NCI-H460 (cell line): ENCODE data around the gene HNRNPU. TPM values are rescaled to one million over a fixed set of nuclear protein-coding genes. Genes with fewer than 3 reads are reported as not detected.

Experiments used
- DNase-seq: peaks from one replicate; pipeline ENCODE4 v3.0.0-alpha.2; 2016; ENCODE audit warnings: low read depth; ENCODE audit errors: extremely low read depth
- total RNA-seq: library from RNA; depleted of rRNA; stranded (reverse); fragments of >200 nt; shearing (Covaris generic); gene quantifications from 2 replicates; pipeline ENCODE4 v1.2.3, GENCODE V29; 2014

HNRNPU gene
- total RNA-seq, 1 experiment from 2014 or later: 511 TPM

GRCh38 chr1:244863491-244864252, 671 bp downstream of the HNRNPU start:
- no peak for DNase-seq

GRCh38 chr1:244862699-244863490, 1.4 kb downstream of the HNRNPU start:
- peak; percentile 98 for DNase-seq

- no peak for DNase-seq
Measured at GRCh38 chr1:244862354-244862698, 2.0 kb downstream of the HNRNPU start.

GRCh38 chr1:244861683-244862082, 2.7 kb downstream of the HNRNPU start:
- DNase-seq: no peak

- DNase-seq: no peak
Measured at GRCh38 chr1:244860914-244861610, 3.3 kb downstream of the HNRNPU start.

GRCh38 chr1:244860078-244860477, 4.3 kb downstream of the HNRNPU start:
- DNase-seq: no peak

GRCh38 chr1:244858357-244858756, 6.0 kb downstream of the HNRNPU start:
- DNase-seq: no peak

GRCh38 chr1:244857761-244858160, 6.6 kb downstream of the HNRNPU start:
- no peak for DNase-seq

- DNase-seq: no peak
Measured at GRCh38 chr1:244854865-244855578, 9.3 kb downstream of the HNRNPU start.

GRCh38 chr1:244854166-244854565, 10.2 kb downstream of the HNRNPU start:
- DNase-seq: no peak

GRCh38 chr1:244852694-244853093, 11.6 kb downstream of the HNRNPU start:
- DNase-seq: no peak

GRCh38 chr1:244851546-244852231, 12.7 kb downstream of the HNRNPU start:
- DNase-seq: no peak

GRCh38 chr1:244850896-244851295, 13.4 kb downstream of the HNRNPU start:
- no peak for DNase-seq

GRCh38 chr1:244850099-244850852, 14.1 kb downstream of the HNRNPU start:
- no peak for DNase-seq

GRCh38 chr1:244849189-244849866, 15.0 kb downstream of the HNRNPU start:
- DNase-seq: no peak

GRCh38 chr1:244846653-244847052, 17.7 kb downstream of the HNRNPU start:
- no peak for DNase-seq

GRCh38 chr1:244844155-244845121, 19.9 kb downstream of the HNRNPU start:
- no peak for DNase-seq
